Activated naive CD8-positive, alpha-beta T cell treated with anti-CD3 and anti-CD28 coated beads, Interleukin-2, amount 10 ng/mL, durations not matched to agents 7 days and 5 days (primary cell): ENCODE results near the gene NRIP3. TPM values are rescaled to one million over a fixed set of nuclear protein-coding genes. Genes with fewer than 3 reads are reported as not detected.

Source experiments
- ATAC-seq: fragments of 150-1000 bp; cut with Tn5 transposase; one replicate; pipeline ENCODE4 v1.10.0; 2021; ENCODE audit warnings: low read depth, moderate library complexity
- POLR2A ChIA-PET: fragments of 350-600 bp; sonication (Branson Sonifier 250); formaldehyde crosslinking; loops from one replicate; lab custom pipeline; 2021; ENCODE audit warnings: antibody characterized with exemption; lab: Charles Lee
- DNase-seq: peaks from one replicate; pipeline ENCODE4 v3.0.0; 2021
- H3K27ac Mint-ChIP-seq: one replicate; pipeline ENCODE4 v1.8.0; 2022; ENCODE audit warnings: mild to moderate bottlenecking, mixed read lengths
- H3K27me3 Mint-ChIP-seq: one replicate; pipeline ENCODE4 v1.8.0; 2022; ENCODE audit warnings: mild to moderate bottlenecking, moderate library complexity, mixed read lengths
- H3K36me3 Mint-ChIP-seq: one replicate; pipeline ENCODE4 v1.8.0; 2021; ENCODE audit warnings: mild to moderate bottlenecking, mixed read lengths
- H3K4me1 Mint-ChIP-seq: one replicate; pipeline ENCODE4 v1.8.0; 2021; ENCODE audit warnings: mixed read lengths
- H3K4me3 Mint-ChIP-seq: one replicate; pipeline ENCODE4 v1.8.0; 2022; ENCODE audit warnings: mild to moderate bottlenecking, moderate library complexity, mixed read lengths
- H3K9me3 Mint-ChIP-seq: one replicate; pipeline ENCODE4 v1.8.0; 2021; ENCODE audit warnings: mixed read lengths
- total RNA-seq, 2 experiments: library from RNA; stranded (reverse); gene quantifications; one replicate each; pipeline ENCODE4 v1.2.3, GENCODE V29; 2021

The NRIP3 gene
- 1 to 10 TPM; 1.4 to 2.0 TPM for total RNA-seq

- no peaks in the 10 kb centered on the region for H3K36me3 Mint-ChIP-seq
- POLR2A ChIA-PET = interaction anchor here (1.0 to 1.6 kb wide), 3 partner anchors 13 to 42 kb away, joined by 3 read pairs; no protein-coding TSS in a partner anchor
- peak; percentile 76 for ATAC-seq
- H3K27me3 Mint-ChIP-seq = peaks cover 80% of the 10 kb centered on the region
- DNase-seq = peak; percentile 83
- H3K4me1 Mint-ChIP-seq = peaks cover 15% of the 10 kb centered on the region
- H3K27ac Mint-ChIP-seq = peak within 1 kb of the TSS; percentile 36
- H3K4me3 Mint-ChIP-seq = peak within 1 kb of the TSS; percentile 78
- no peaks in the 10 kb centered on the region for H3K9me3 Mint-ChIP-seq
Measured at GRCh38 chr11:9003573-9004182, at the start of gene NRIP3. Gene NRIP3 (minus strand): TSS chr11:9004001. CDS start chr11:9003935, 66 bp downstream.

- Mint-ChIP-seq H3K4me3 (no peak overlapping the region), H3K36me3 (no peaks in the 10 kb centered on the region), H3K4me1 (no peaks in the 10 kb centered on the region), H3K27ac (no peak overlapping the region), H3K9me3 (no peaks in the 10 kb centered on the region), H3K27me3 (peaks cover 4% of the 10 kb centered on the region)
- POLR2A ChIA-PET = no interaction called here
- no peak for DNase-seq
- no peak for ATAC-seq
Measured at GRCh38 chr11:9052316-9052715, 48.5 kb upstream of the NRIP3 start.

- ATAC-seq = no peak
- POLR2A ChIA-PET = no interaction called here
- H3K9me3 Mint-ChIP-seq = no peaks in the 10 kb centered on the region
- H3K4me1 Mint-ChIP-seq = no peaks in the 10 kb centered on the region
- no peaks in the 10 kb centered on the region for H3K27me3 Mint-ChIP-seq
- no peak for DNase-seq
- H3K36me3 Mint-ChIP-seq = no peaks in the 10 kb centered on the region
- no peak overlapping the region for H3K27ac Mint-ChIP-seq
- H3K4me3 Mint-ChIP-seq = no peak overlapping the region
Measured at GRCh38 chr11:9049959-9050358, 46.2 kb upstream of the NRIP3 start.

GRCh38 chr11:9047964-9048523 lies 44.2 kb upstream of the NRIP3 start:
- Mint-ChIP-seq H3K4me3 (no peak overlapping the region), H3K27ac (no peak overlapping the region), H3K27me3 (no peaks in the 10 kb centered on the region), H3K36me3 (no peaks in the 10 kb centered on the region), H3K4me1 (no peaks in the 10 kb centered on the region), H3K9me3 (no peaks in the 10 kb centered on the region)
- ATAC-seq (no peak), DNase-seq (no peak)
- POLR2A ChIA-PET = no interaction called here

- Mint-ChIP-seq H3K27me3 (no peaks in the 10 kb centered on the region), H3K9me3 (no peaks in the 10 kb centered on the region), H3K4me3 (no peak overlapping the region), H3K36me3 (no peaks in the 10 kb centered on the region), H3K27ac (no peak overlapping the region), H3K4me1 (no peaks in the 10 kb centered on the region)
- POLR2A ChIA-PET = no interaction called here
- DNase-seq = no peak
- no peak for ATAC-seq
Measured at GRCh38 chr11:9046481-9046880, 42.7 kb upstream of the NRIP3 start.

GRCh38 chr11:9042488-9042887 lies 38.7 kb upstream of the NRIP3 start:
- Mint-ChIP-seq H3K9me3 (no peaks in the 10 kb centered on the region), H3K36me3 (no peaks in the 10 kb centered on the region), H3K27ac (no peak overlapping the region), H3K4me3 (no peak overlapping the region), H3K27me3 (peaks cover 5% of the 10 kb centered on the region), H3K4me1 (no peaks in the 10 kb centered on the region)
- POLR2A ChIA-PET = no interaction called here
- DNase-seq = no peak
- ATAC-seq = no peak

- DNase-seq (no peak), ATAC-seq (no peak)
- Mint-ChIP-seq H3K4me1 (no peaks in the 10 kb centered on the region), H3K27ac (no peak overlapping the region), H3K9me3 (no peaks in the 10 kb centered on the region), H3K4me3 (no peak overlapping the region), H3K36me3 (no peaks in the 10 kb centered on the region), H3K27me3 (peaks cover 5% of the 10 kb centered on the region)
- POLR2A ChIA-PET = no interaction called here
Measured at GRCh38 chr11:9041747-9042146, 37.9 kb upstream of the NRIP3 start.

- ATAC-seq (no peak), DNase-seq (no peak)
- Mint-ChIP-seq H3K27me3 (peaks cover 5% of the 10 kb centered on the region), H3K36me3 (no peaks in the 10 kb centered on the region), H3K4me3 (no peak overlapping the region), H3K27ac (no peak overlapping the region), H3K9me3 (no peaks in the 10 kb centered on the region), H3K4me1 (no peaks in the 10 kb centered on the region)
- POLR2A ChIA-PET = no interaction called here
Measured at GRCh38 chr11:9040410-9040809, 36.6 kb upstream of the NRIP3 start.

GRCh38 chr11:9039863-9040262 lies 36.1 kb upstream of the NRIP3 start:
- Mint-ChIP-seq H3K27ac (no peak overlapping the region), H3K4me3 (no peak overlapping the region), H3K4me1 (no peaks in the 10 kb centered on the region), H3K27me3 (peaks cover 5% of the 10 kb centered on the region), H3K36me3 (no peaks in the 10 kb centered on the region), H3K9me3 (no peaks in the 10 kb centered on the region)
- POLR2A ChIA-PET = no interaction called here
- DNase-seq (no peak), ATAC-seq (no peak)

GRCh38 chr11:9039198-9039597 lies 35.4 kb upstream of the NRIP3 start:
- Mint-ChIP-seq H3K36me3 (no peaks in the 10 kb centered on the region), H3K27ac (no peak overlapping the region), H3K9me3 (no peaks in the 10 kb centered on the region), H3K4me1 (no peaks in the 10 kb centered on the region), H3K27me3 (peaks cover 11% of the 10 kb centered on the region), H3K4me3 (no peak overlapping the region)
- ATAC-seq (no peak), DNase-seq (no peak)
- POLR2A ChIA-PET = no interaction called here

- H3K27me3 Mint-ChIP-seq = peaks cover 16% of the 10 kb centered on the region
- no peaks in the 10 kb centered on the region for H3K36me3 Mint-ChIP-seq
- H3K4me3 Mint-ChIP-seq = no peak overlapping the region
- no peak for ATAC-seq
- DNase-seq = no peak
- no peaks in the 10 kb centered on the region for H3K9me3 Mint-ChIP-seq
- H3K27ac Mint-ChIP-seq = no peak overlapping the region
- POLR2A ChIA-PET = no interaction called here
- no peaks in the 10 kb centered on the region for H3K4me1 Mint-ChIP-seq
Measured at GRCh38 chr11:9038541-9038940, 34.7 kb upstream of the NRIP3 start.

GRCh38 chr11:9037963-9038362 lies 34.2 kb upstream of the NRIP3 start:
- Mint-ChIP-seq H3K27ac (no peak overlapping the region), H3K27me3 (peaks cover 16% of the 10 kb centered on the region), H3K9me3 (no peaks in the 10 kb centered on the region), H3K36me3 (no peaks in the 10 kb centered on the region), H3K4me3 (no peak overlapping the region), H3K4me1 (no peaks in the 10 kb centered on the region)
- no peak for ATAC-seq
- POLR2A ChIA-PET = no interaction called here
- DNase-seq = no peak

- POLR2A ChIA-PET = no interaction called here
- Mint-ChIP-seq H3K4me1 (no peaks in the 10 kb centered on the region), H3K27ac (no peak overlapping the region), H3K4me3 (no peak overlapping the region), H3K9me3 (no peaks in the 10 kb centered on the region), H3K36me3 (no peaks in the 10 kb centered on the region), H3K27me3 (peaks cover 16% of the 10 kb centered on the region)
- ATAC-seq (no peak), DNase-seq (no peak)
Measured at GRCh38 chr11:9037046-9037780, 33.4 kb upstream of the NRIP3 start.

- DNase-seq (no peak), ATAC-seq (no peak)
- Mint-ChIP-seq H3K36me3 (no peaks in the 10 kb centered on the region), H3K4me3 (no peak overlapping the region), H3K27ac (no peak overlapping the region), H3K9me3 (no peaks in the 10 kb centered on the region), H3K27me3 (peaks cover 12% of the 10 kb centered on the region), H3K4me1 (no peaks in the 10 kb centered on the region)
- POLR2A ChIA-PET = no interaction called here
Measured at GRCh38 chr11:9030601-9031000, 26.8 kb upstream of the NRIP3 start.
